DOHH2 (cell line): ENCODE data around the gene GATAD2A.

Experiments used
- H3F3A ChIP-seq: fragments of 200-600 bp; sonication (generic), shearing (Covaris generic); 2 replicates; pipeline ENCODE4 v1.6.0; 2016; ENCODE audit warnings: antibody characterized with exemption, mild to moderate bottlenecking; ENCODE audit not compliant: control insufficient read depth, insufficient read depth
- H3K27ac ChIP-seq: fragments of 200-600 bp; sonication (generic); 2 replicates; pipeline ENCODE4 v1.5.1; 2014; ENCODE audit warnings: low read depth, mild to moderate bottlenecking, low read length, moderate library complexity
- H3K27me3 ChIP-seq: fragments of 200-600 bp; sonication (generic); 2 replicates; pipeline ENCODE4 v1.6.1; 2014; ENCODE audit warnings: mild to moderate bottlenecking, low read length, mixed read lengths; ENCODE audit not compliant: control insufficient read depth
- H3K36me3 ChIP-seq: fragments of 200-600 bp; sonication (generic); 2 replicates; pipeline ENCODE4 v1.6.1; 2014; ENCODE audit warnings: mild to moderate bottlenecking, low read length, moderate library complexity, mixed read lengths; ENCODE audit not compliant: control insufficient read depth
- H3K4me1 ChIP-seq: fragments of 200-600 bp; sonication (generic); 2 replicates; pipeline ENCODE4 v1.6.1; 2014; ENCODE audit warnings: mild to moderate bottlenecking, low read length, mixed read lengths; ENCODE audit not compliant: control insufficient read depth
- H3K4me2 ChIP-seq: fragments of 200-600 bp; sonication (generic); 2 replicates; pipeline ENCODE4 v1.6.0; 2014; ENCODE audit warnings: mild to moderate bottlenecking, low read length, moderate library complexity
- H3K4me3 ChIP-seq: fragments of 200-600 bp; sonication (generic); 2 replicates; pipeline ENCODE4 v1.5.1; 2014; ENCODE audit warnings: mild to moderate bottlenecking, low read length, mixed read lengths
- H3K79me2 ChIP-seq: fragments of 200-600 bp; sonication (generic); 2 replicates; pipeline ENCODE4 v1.6.1; 2014; ENCODE audit warnings: mild to moderate bottlenecking, low read length, mixed read lengths; ENCODE audit not compliant: control insufficient read depth
- H3K9me2 ChIP-seq: fragments of 200-600 bp; sonication (generic); replicated peaks from 2 replicates; pipeline ENCODE4 v1.6.1; 2014; ENCODE audit warnings: mild to moderate bottlenecking, low read length, mixed read lengths; ENCODE audit not compliant: control insufficient read depth
- H3K9me3 ChIP-seq: fragments of 200-600 bp; sonication (generic); 2 replicates; pipeline ENCODE4 v1.6.1; 2014; ENCODE audit warnings: antibody characterized with exemption, low read length, mixed read lengths; ENCODE audit not compliant: control insufficient read depth, insufficient read depth
- H4K20me1 ChIP-seq: fragments of 200-600 bp; sonication (generic); 2 replicates; pipeline ENCODE4 v1.6.0; 2014; ENCODE audit warnings: low read depth, mild to moderate bottlenecking, antibody characterized with exemption, low read length, moderate library complexity; ENCODE audit not compliant: control insufficient read depth, insufficient read depth
- EZH2phosphoT487 ChIP-seq: fragments of 200-600 bp; sonication (generic); IDR thresholded peaks from 2 replicates; pipeline ENCODE4 v1.6.1; 2017; ENCODE audit warnings: borderline replicate concordance, mild to moderate bottlenecking, antibody characterized with exemption, low read length, moderate library complexity, mixed read lengths
- TF ChIP-seq, protein P1 (sequence below): fragments of 200-600 bp; sonication (generic); IDR thresholded peaks from one replicate; pipeline ENCODE4 v1.5.1; 2014; ENCODE audit warnings: antibody characterized with exemption, mild to moderate bottlenecking, low read depth, low read length; ENCODE audit not compliant: poor library complexity, severe bottlenecking

The GATAD2A gene

DNA sequence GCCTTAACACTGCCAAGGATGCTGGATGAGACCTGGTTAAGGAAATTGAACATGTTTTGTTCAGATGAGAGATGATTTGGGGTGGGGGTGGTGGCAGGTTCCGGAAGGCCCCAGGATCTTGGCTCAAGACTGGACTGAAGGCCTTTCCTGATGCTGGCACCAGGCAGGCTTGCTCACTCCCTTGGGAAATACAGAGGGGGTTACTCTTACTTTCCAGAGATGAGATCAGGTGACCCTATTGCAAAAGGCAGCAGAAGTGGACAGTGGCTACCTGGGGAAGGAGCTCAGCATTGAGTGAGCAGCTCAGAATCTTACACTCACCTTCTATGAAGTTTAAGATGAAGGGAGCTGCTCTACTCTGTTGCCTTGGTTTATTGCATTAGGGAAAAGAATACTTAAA lies 10.8 kb downstream of the GATAD2A start:
- no peak overlapping the region for H3K4me2 ChIP-seq
- no peak overlapping the region for H3K27ac ChIP-seq
- H3K79me2 ChIP-seq = peaks cover 100% of the 10 kb centered on the region
- H3K9me3 ChIP-seq = no peaks in the 10 kb centered on the region
- no peaks in the 10 kb centered on the region for H3K27me3 ChIP-seq
- TF ChIP-seq, protein P1, sequence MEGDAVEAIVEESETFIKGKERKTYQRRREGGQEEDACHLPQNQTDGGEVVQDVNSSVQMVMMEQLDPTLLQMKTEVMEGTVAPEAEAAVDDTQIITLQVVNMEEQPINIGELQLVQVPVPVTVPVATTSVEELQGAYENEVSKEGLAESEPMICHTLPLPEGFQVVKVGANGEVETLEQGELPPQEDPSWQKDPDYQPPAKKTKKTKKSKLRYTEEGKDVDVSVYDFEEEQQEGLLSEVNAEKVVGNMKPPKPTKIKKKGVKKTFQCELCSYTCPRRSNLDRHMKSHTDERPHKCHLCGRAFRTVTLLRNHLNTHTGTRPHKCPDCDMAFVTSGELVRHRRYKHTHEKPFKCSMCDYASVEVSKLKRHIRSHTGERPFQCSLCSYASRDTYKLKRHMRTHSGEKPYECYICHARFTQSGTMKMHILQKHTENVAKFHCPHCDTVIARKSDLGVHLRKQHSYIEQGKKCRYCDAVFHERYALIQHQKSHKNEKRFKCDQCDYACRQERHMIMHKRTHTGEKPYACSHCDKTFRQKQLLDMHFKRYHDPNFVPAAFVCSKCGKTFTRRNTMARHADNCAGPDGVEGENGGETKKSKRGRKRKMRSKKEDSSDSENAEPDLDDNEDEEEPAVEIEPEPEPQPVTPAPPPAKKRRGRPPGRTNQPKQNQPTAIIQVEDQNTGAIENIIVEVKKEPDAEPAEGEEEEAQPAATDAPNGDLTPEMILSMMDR = no peak
- no peak for TF ChIP-seq EZH2phosphoT487
- H3K4me3 ChIP-seq = no peak overlapping the region
- peaks cover 14% of the 10 kb centered on the region for H3K36me3 ChIP-seq
- peaks cover 36% of the 10 kb centered on the region for H4K20me1 ChIP-seq
- H3K4me1 ChIP-seq = peaks cover 29% of the 10 kb centered on the region
- no peaks in the 10 kb centered on the region for H3F3A ChIP-seq
- H3K9me2 ChIP-seq = no peaks in the 10 kb centered on the region

DNA sequence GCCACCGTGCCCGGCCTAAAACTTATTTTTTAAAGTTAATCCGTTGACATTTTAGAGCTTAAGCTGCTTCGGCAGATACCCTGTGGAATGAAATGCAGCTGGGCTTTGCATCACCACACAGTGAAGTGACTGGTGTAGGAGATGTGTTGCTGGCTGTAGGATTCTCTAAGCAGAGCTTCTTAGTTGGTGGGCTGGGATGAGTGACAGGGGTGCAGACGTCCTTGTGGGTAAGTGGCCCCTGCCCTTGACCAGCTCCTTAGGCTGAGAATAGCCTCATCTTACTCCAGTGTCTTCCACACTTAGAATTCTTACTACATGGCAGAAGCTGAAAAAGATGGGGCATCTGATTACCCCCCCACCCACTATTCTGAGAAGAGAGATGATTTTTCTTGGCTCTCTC lies 11.6 kb downstream of the GATAD2A start:
- peaks cover 32% of the 10 kb centered on the region for H4K20me1 ChIP-seq

DNA sequence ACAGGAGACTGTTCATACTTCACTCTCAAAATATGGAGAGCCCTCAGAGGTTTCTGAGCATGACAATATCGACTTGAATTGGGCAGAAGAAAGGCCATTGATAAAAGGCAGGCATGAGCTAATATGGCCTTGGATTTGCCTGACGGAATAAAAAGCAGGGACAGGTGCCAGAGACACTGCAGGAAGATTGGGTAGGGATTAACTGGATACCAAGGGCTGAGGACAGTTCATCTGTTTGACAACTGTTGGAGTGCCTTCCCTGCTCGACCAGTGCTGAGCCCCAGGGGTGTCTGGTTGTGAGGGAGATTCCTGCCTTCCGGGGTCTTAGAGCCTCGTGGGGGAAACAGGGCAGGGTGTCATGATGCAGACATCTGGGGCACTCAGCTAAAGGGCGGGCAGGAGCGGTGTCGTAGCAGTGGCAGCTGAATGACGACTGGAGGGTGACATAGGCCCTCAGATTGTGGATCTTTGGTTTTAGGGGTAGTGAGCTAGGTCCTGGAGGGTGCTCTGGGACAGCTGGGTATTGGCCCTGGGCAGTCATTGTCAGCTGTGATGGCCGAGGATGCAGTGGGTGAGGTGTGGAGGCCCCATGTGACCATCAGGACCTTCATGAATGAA lies 12.3 kb downstream of the GATAD2A start:
- Histone ChIP-seq H3F3A (no peaks in the 10 kb centered on the region), H3K9me3 (no peaks in the 10 kb centered on the region), H3K4me2 (no peak overlapping the region; the same call in 1 of the 2 replicates), H3K36me3 (peaks cover 10% of the 10 kb centered on the region; the same call in 1 of the 2 replicates), H3K27me3 (no peaks in the 10 kb centered on the region), H4K20me1 (peaks cover 37% of the 10 kb centered on the region), H3K4me1 (peaks cover 29% of the 10 kb centered on the region), H3K4me3 (no peak overlapping the region), H3K9me2 (no peaks in the 10 kb centered on the region), H3K27ac (no peak overlapping the region), H3K79me2 (peaks cover 100% of the 10 kb centered on the region)
- no peak for TF ChIP-seq EZH2phosphoT487
- TF ChIP-seq, protein P1 = no peak

More for the DNA sequence above, 11.6 kb downstream of the GATAD2A start:
- Histone ChIP-seq H3K27me3 (no peaks in the 10 kb centered on the region), H3K36me3 (peaks cover 10% of the 10 kb centered on the region; the same call in 1 of the 2 replicates), H3K79me2 (peaks cover 100% of the 10 kb centered on the region), H3K4me1 (peaks cover 29% of the 10 kb centered on the region), H3K9me3 (no peaks in the 10 kb centered on the region), H3K4me2 (no peak overlapping the region), H3K9me2 (no peaks in the 10 kb centered on the region), H3K27ac (no peak overlapping the region), H3F3A (no peaks in the 10 kb centered on the region), H3K4me3 (no peak overlapping the region)
- TF ChIP-seq, protein P1 = no peak
- TF ChIP-seq EZH2phosphoT487 = no peak
